A549 (cell line): Measurements from ENCODE around the gene DPM3.

ENCODE experiments used
- EHF ChIP-seq: fragments of 250-450 bp; sonication (Bioruptor Pico); IDR thresholded peaks from 2 replicates; pipeline ENCODE4 v1.5.0; 2020; ENCODE audit warnings: mild to moderate bottlenecking
- EP300 ChIP-seq, 2 experiments: fragments of >200 bp; sonication (Bioruptor Twin); formaldehyde crosslinking; IDR thresholded peaks; 2 replicates in 1 of 2; 3 replicates in 1 of 2; pipeline ENCODE4 v1.6.1; 2016 to 2017
- KDM1A ChIP-seq: fragments of 200-600 bp; sonication (generic); IDR thresholded peaks from 2 replicates; pipeline ENCODE4 v1.6.1; 2016; ENCODE audit warnings: low read depth, mild to moderate bottlenecking
- NPAS2 ChIP-seq: fragments of 250-450 bp; sonication (Bioruptor Pico); IDR thresholded peaks from 2 replicates; pipeline ENCODE4 v1.8.0; 2022; ENCODE audit warnings: mild to moderate bottlenecking, moderate library complexity, borderline replicate concordance
- POLR2A ChIP-seq: IDR thresholded peaks from 2 replicates; pipeline ENCODE4 v1.6.1; 2012; ENCODE audit warnings: mild to moderate bottlenecking, low read length
- RAD21 ChIP-seq, 2 experiments: fragments of >200 bp in 1 of 2; sonication (Bioruptor Twin) in 1 of 2; formaldehyde crosslinking in 1 of 2; IDR thresholded peaks in 1 of 2; conservative IDR thresholded peaks in 1 of 2; 2 replicates in 1 of 2; 3 replicates in 1 of 2; pipeline ENCODE4 v1.6.1; 2012 to 2018; ENCODE audit warnings: inconsistent platforms in 1 of 2
- RARB ChIP-seq: fragments of 250-450 bp; sonication (Bioruptor Pico); IDR thresholded peaks from 2 replicates; pipeline ENCODE4 v1.8.0; 2021; ENCODE audit warnings: mild to moderate bottlenecking, moderate library complexity
- SMC3 ChIP-seq: fragments of >200 bp; sonication (Bioruptor Twin); formaldehyde crosslinking; IDR thresholded peaks from 3 replicates; pipeline ENCODE4 v1.6.1; 2018; ENCODE audit warnings: inconsistent platforms
- TF ChIP-seq, protein P1 (sequence below): fragments of 200-600 bp; sonication (generic); IDR thresholded peaks from 2 replicates; pipeline ENCODE4 v1.6.1; 2016; ENCODE audit warnings: antibody characterized with exemption, mild to moderate bottlenecking, moderate library complexity
- TF ChIP-seq, protein P2 (sequence below): fragments of >200 bp; sonication (Bioruptor Twin); formaldehyde crosslinking; IDR thresholded peaks from 3 replicates; pipeline ENCODE4 v1.5.1; 2016
- TF ChIP-seq, protein P3 (sequence below): fragments of >200 bp; sonication (Bioruptor Twin); formaldehyde crosslinking; IDR thresholded peaks from 3 replicates; pipeline ENCODE4 v1.6.1; 2016
- TF ChIP-seq, protein P4 (sequence below): fragments of 250-450 bp; sonication (Bioruptor Pico); IDR thresholded peaks from 2 replicates; pipeline ENCODE4 v1.5.0; 2021; ENCODE audit warnings: mild to moderate bottlenecking, moderate library complexity, borderline replicate concordance

GRCh38 chr1:155166471-155167165, 26.3 kb upstream of the DPM3 start:
- TF ChIP-seq POLR2A (no peak), EP300 (IDR thresholded peaks at IDR 0.05) (no peak), SMC3 (no peak), NPAS2 (CRISPR knock-in tag) (no peak), RAD21 (conservative IDR thresholded peaks at IDR 0.05 in 1 of 2, IDR thresholded peaks at IDR 0.05 in 1 of 2) (no peak), KDM1A (no peak), RARB (no peak), EHF (CRISPR knock-in tag) (no peak)
- TF ChIP-seq, protein P1, sequence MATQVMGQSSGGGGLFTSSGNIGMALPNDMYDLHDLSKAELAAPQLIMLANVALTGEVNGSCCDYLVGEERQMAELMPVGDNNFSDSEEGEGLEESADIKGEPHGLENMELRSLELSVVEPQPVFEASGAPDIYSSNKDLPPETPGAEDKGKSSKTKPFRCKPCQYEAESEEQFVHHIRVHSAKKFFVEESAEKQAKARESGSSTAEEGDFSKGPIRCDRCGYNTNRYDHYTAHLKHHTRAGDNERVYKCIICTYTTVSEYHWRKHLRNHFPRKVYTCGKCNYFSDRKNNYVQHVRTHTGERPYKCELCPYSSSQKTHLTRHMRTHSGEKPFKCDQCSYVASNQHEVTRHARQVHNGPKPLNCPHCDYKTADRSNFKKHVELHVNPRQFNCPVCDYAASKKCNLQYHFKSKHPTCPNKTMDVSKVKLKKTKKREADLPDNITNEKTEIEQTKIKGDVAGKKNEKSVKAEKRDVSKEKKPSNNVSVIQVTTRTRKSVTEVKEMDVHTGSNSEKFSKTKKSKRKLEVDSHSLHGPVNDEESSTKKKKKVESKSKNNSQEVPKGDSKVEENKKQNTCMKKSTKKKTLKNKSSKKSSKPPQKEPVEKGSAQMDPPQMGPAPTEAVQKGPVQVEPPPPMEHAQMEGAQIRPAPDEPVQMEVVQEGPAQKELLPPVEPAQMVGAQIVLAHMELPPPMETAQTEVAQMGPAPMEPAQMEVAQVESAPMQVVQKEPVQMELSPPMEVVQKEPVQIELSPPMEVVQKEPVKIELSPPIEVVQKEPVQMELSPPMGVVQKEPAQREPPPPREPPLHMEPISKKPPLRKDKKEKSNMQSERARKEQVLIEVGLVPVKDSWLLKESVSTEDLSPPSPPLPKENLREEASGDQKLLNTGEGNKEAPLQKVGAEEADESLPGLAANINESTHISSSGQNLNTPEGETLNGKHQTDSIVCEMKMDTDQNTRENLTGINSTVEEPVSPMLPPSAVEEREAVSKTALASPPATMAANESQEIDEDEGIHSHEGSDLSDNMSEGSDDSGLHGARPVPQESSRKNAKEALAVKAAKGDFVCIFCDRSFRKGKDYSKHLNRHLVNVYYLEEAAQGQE: no peak
- TF ChIP-seq, protein P2, sequence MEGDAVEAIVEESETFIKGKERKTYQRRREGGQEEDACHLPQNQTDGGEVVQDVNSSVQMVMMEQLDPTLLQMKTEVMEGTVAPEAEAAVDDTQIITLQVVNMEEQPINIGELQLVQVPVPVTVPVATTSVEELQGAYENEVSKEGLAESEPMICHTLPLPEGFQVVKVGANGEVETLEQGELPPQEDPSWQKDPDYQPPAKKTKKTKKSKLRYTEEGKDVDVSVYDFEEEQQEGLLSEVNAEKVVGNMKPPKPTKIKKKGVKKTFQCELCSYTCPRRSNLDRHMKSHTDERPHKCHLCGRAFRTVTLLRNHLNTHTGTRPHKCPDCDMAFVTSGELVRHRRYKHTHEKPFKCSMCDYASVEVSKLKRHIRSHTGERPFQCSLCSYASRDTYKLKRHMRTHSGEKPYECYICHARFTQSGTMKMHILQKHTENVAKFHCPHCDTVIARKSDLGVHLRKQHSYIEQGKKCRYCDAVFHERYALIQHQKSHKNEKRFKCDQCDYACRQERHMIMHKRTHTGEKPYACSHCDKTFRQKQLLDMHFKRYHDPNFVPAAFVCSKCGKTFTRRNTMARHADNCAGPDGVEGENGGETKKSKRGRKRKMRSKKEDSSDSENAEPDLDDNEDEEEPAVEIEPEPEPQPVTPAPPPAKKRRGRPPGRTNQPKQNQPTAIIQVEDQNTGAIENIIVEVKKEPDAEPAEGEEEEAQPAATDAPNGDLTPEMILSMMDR: no peak
- TF ChIP-seq, protein P3, sequence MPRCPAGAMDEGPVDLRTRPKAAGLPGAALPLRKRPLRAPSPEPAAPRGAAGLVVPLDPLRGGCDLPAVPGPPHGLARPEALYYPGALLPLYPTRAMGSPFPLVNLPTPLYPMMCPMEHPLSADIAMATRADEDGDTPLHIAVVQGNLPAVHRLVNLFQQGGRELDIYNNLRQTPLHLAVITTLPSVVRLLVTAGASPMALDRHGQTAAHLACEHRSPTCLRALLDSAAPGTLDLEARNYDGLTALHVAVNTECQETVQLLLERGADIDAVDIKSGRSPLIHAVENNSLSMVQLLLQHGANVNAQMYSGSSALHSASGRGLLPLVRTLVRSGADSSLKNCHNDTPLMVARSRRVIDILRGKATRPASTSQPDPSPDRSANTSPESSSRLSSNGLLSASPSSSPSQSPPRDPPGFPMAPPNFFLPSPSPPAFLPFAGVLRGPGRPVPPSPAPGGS: no peak
- TF ChIP-seq, protein P4, sequence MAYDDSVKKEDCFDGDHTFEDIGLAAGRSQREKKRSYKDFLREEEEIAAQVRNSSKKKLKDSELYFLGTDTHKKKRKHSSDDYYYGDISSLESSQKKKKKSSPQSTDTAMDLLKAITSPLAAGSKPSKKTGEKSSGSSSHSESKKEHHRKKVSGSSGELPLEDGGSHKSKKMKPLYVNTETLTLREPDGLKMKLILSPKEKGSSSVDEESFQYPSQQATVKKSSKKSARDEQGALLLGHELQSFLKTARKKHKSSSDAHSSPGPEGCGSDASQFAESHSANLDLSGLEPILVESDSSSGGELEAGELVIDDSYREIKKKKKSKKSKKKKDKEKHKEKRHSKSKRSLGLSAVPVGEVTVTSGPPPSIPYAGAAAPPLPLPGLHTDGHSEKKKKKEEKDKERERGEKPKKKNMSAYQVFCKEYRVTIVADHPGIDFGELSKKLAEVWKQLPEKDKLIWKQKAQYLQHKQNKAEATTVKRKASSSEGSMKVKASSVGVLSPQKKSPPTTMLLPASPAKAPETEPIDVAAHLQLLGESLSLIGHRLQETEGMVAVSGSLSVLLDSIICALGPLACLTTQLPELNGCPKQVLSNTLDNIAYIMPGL: no peak
